ENCODE data around the gene ARID4A. TPM values are rescaled to one million over a fixed set of nuclear protein-coding genes. Genes with fewer than 3 reads are reported as not detected.
A peak's percentile ranks its signal among the peaks of the same experiment; 100 is the strongest.

The ARID4A gene
- total and polyA plus RNA-seq, 2 of the 13 experiments (the other 11 are each of a cell fraction or from before 2014, with no cell fraction given), result 7.2 to 9.7 TPM

GRCh38 chr14:58287607-58288042 is 10.7 kb upstream of the ARID4A start (continued):
- TF ChIP-seq MXD3 (CRISPR knock-in tag; IDR thresholded peaks at IDR 0.05) (no peak), MEIS2 (CRISPR knock-in tag; IDR thresholded peaks at IDR 0.05) (no peak), SYNCRIP (IDR thresholded peaks at IDR 0.05; ENCODE audit: insufficient read depth, low read depth, low read length) (no peak), CSRNP2 (CRISPR knock-in tag; conservative IDR thresholded peaks at IDR 0.05; ENCODE audit: low read depth) (no peak), ZNF430 (CRISPR knock-in tag; IDR thresholded peaks at IDR 0.05) (no peak), ZNF281 (CRISPR knock-in tag; IDR thresholded peaks at IDR 0.05; ENCODE audit: borderline replicate concordance) (no peak), SNAI1 (CRISPR knock-in tag; IDR thresholded peaks at IDR 0.05; ENCODE audit: borderline replicate concordance) (no peak), ZNF883 (CRISPR knock-in tag; IDR thresholded peaks at IDR 0.05; ENCODE audit: not compliant biosample characterization) (no peak), HNRNPH1 (optimal IDR thresholded peaks at IDR 0.05; ENCODE audit: low read depth, low read length) (no peak), KDM2A (CRISPR knock-in tag; IDR thresholded peaks at IDR 0.05; ENCODE audit: borderline replicate concordance, low read depth) (no peak), RXRA (CRISPR knock-in tag; IDR thresholded peaks at IDR 0.05) (peak; percentile 48; the same call in 1 of the 2 replicates), BCL6 (CRISPR knock-in tag; IDR thresholded peaks at IDR 0.05) (peak; percentile 78; the same call in 1 of the 2 replicates), PRPF4 (IDR thresholded peaks at IDR 0.05; ENCODE audit: low read depth, low read length, poor library complexity, severe bottlenecking) (no peak), FIP1L1 (IDR thresholded peaks at IDR 0.05; ENCODE audit: borderline replicate concordance, insufficient read depth, low read depth, low read length) (no peak), REST (IDR thresholded peaks at IDR 0.05; ENCODE audit: borderline replicate concordance in 1 of 2, low read depth in 1 of 2, low read length in 2 of 2) (0 out of 4 replicates have a peak, but pooled peaks of 1 of the 2 experiments have one; percentile 32), KDM6A (CRISPR knock-in tag; IDR thresholded peaks at IDR 0.05; ENCODE audit: low read depth) (peak; percentile 81), ATF1 (CRISPR knock-in tag; IDR thresholded peaks at IDR 0.05) (0 out of 2 replicates have a peak, but pooled peaks have one; percentile 51), ZNF577 (CRISPR knock-in tag; IDR thresholded peaks at IDR 0.05; ENCODE audit: borderline replicate concordance, low read depth) (no peak), ZNF629 (CRISPR knock-in tag; conservative IDR thresholded peaks at IDR 0.05) (0 out of 2 replicates have a peak, but pooled peaks have one; percentile 22), SCMH1 (CRISPR knock-in tag; IDR thresholded peaks at IDR 0.05; ENCODE audit: borderline replicate concordance) (no peak)

Data from HepG2 (cell line).